GM21360 (cell line): ENCODE measurements around the gene MAGEE2.
"Not testable (repeated sequence)": the region's sequence is repeated elsewhere in the genome, so short reads cannot be mapped to it uniquely, and the experiment has no call there.

ENCODE experiments used
- ATAC-seq: cut with Tn5 transposase; IDR thresholded peaks from one replicate; pipeline ENCODE4 v1.9.1; 2021; ENCODE audit warnings: mild to moderate bottlenecking, moderate library complexity; ENCODE audit not compliant: unreplicated experiment

MAGEE2 gene, protein sequence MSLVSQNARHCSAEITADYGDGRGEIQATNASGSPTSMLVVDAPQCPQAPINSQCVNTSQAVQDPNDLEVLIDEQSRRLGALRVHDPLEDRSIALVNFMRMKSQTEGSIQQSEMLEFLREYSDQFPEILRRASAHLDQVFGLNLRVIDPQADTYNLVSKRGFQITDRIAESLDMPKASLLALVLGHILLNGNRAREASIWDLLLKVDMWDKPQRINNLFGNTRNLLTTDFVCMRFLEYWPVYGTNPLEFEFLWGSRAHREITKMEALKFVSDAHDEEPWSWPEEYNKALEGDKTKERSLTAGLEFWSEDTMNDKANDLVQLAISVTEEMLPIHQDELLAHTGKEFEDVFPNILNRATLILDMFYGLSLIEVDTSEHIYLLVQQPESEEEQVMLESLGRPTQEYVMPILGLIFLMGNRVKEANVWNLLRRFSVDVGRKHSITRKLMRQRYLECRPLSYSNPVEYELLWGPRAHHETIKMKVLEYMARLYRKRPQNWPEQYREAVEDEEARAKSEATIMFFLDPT

DNA sequence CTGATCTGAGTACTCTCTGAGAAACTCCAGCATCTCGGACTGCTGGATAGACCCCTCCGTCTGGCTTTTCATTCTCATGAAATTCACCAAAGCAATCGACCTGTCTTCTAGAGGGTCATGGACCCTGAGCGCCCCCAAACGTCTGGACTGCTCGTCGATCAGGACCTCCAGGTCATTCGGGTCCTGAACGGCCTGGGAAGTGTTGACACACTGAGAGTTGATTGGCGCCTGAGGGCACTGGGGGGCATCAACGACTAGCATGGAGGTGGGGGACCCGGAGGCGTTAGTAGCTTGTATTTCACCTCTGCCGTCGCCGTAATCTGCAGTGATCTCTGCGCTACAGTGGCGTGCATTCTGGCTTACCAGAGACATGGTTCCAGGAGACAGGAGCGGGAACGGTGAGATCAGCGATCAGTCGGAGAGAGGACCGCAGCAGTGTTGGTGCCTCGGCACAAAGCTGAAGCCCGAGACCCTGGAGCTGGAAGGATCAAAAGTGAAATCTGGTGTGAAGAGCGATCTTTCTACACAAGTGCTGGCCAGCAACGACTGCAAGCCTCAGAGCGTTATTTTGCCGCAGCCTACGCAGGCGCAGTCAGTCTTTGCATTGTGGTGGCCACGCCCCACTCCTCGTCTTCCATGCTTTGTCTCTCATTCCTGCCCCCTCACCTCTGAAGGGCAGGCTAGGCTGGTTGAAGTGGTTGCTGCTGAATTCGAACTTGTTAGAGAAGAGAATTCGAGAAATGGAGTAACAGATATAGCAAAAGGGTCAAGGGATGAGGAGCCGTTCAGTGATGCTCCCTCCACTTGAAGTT lies at the start of gene MAGEE2:
Gene MAGEE2 (minus strand): TSS at position 575 of the 812 bp plus-strand sequence. CDS start 203 bp downstream, at position 372.
- ATAC-seq: no peak

DNA sequence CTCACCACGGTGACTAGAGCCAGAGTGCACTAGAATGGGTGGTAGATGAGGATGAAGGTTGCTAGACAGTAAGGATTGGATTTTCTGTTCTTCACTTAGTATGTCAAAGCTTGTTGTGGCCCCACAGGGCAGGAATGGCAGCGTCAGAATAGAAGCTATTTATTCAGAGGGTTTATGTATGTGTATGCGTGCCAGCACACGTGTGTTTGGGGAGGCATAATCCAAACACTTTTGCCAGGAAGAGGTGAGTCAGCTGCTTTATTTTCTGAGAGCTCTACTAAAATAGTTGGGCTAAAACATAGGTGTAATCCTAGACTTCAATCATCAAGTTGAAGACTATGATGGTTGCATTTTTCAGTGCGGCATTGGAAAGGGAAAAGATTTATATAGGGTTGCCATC lies 1.2 kb upstream of the MAGEE2 start:
- ATAC-seq: no peak

DNA sequence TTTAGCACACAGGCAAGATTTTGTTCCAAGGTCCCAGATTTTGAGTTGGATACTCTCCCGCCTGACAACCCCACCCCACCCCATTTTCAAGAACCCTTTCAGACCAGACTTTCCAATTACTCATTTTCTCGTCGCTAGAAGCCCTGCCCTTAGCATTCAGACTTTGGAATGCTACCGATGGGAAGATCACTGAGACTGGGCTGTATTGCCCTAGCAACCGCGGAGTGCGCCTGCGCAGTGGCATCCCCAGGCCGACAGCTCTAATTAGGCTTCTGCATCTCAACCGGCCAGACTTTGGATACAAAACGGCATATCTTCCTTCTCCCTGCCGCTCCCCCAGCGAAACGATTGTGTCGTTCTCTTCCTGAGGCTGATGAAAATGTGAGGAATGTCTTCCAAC lies 3.4 kb downstream of the MAGEE2 start:
- no peak for ATAC-seq

DNA sequence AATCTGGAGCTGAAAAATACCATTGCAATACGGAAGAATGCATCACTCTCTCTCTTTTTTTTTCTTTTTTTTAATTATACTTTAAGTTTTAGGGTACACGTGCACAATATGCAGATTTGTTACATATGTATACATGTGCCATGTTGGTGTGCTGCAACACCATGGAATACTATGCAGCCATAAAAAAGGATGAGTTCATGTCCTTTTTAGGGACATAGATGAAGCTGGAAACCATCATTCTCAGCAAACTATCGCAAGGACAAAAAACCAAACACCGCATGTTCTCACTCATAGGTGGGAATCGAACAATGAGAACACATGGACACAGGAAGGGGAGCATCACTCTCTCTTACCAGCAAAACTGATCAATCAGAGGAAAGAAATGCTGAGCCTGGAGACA lies 17.0 kb downstream of the MAGEE2 start:
- not testable (repeated sequence) for ATAC-seq

DNA sequence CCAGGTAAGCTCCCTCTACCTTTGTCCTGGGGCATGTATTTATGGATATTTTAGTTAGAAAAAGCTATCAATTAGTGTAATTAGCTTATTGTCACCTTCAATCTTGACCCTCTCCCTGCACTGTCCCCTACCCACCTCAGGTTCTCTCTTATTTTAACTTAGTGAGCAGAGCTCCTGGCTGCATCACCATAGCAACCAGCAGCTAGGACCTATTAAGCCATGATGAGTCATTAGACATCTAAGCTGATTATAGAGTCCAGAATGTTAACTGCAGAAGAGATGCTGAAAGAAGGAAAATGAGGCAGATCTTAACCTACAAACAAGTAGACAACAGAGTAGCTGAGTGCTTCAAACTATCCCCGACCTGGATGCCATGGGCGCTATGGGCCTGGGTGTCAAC lies 36.6 kb downstream of the MAGEE2 start:
- no peak for ATAC-seq

DNA sequence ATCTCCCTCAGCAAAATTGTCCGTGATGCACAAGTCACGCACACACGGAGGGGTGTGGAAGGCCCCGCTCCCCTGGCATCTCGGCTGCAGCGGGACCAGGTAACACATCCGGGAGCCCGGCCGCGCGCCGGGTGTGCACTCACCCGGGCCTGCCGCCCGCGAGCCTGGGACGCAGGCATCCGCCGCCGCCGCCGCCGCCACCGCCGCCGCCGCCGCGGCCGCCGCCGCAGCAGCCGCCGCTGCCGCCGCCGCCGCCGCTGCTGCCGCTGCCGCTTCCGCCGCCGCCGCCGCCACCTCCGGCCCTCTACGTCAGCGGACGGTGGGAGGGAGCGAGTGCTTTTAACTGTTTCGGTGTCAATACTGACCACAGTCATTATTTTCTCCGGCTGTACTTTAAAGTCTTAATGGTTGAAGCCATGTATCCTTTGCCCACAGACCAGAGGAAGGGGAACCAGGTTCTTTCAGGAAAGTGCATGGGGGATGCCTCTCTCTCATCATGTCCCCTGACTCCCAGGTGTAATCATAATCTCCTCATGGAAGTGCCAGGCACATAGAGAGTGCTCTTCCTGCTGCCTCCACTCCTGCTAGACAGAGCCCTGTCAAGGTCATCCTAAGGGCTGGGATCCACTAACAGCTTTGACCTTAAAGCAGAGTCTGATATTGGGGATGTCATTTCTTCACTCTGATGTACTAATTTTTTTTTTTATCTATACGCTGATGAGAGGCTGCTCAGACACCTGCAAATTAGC lies 38.0 kb downstream of the MAGEE2 start:
- peak; percentile 75 for ATAC-seq
